ENCODE data around the gene CFAP43. TPM values are rescaled to one million over a fixed set of nuclear protein-coding genes. Genes with fewer than 3 reads are reported as not detected.

Gene CFAP43
- total RNA-seq, 4 donors from 2014 or later, result 0.16 to 1.00 (median 0.68) TPM; not detected in 1

DNA sequence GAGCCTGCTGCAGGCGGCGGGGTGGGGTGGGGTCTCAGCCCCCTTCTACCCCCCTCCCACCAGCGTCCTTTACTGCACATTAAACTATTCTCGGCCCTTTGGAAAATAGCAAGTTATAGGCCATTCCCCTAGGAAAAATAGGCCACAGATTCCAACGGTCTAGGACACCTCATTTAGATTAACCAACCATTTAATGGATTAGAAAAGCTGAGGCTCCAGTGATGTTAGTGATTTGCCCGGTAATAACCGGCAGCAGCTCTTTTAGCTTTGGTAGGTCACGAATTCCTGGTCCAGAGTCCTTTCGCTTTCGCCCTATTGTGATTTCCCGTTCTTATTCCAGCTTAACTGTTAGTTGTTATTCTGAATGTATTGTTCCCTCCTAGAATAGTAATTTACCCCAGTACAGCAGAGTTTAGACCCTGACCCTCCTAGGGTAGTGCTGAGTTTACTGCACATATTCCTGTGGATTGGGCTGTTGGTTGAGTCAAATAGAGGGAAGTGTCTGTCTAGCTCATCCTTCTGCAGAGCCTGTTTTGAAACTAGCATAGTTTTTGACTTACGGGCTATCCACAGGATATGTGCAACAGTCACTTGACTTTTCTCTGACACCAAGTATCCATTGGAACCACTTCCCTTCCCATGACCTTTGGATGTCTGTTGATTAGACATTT lies 23.3 kb upstream of the CFAP43 start:
- peaks cover 0 to 26% (median 7%) of the 10 kb centered on the region in 4 donors for H3K36me3 ChIP-seq
- H3K4me1 ChIP-seq, result peaks cover 12 to 64% (median 25%) of the 10 kb centered on the region in 4 donors
- H3K9me3 ChIP-seq, result no peaks in the 10 kb centered on the region
- intact Hi-C loops (cut with DNase I; ENCODE audit: low total_unique reads), result no loop called here
- DNase-seq, result peak; percentile 30
- peak overlapping the region; percentile 62 to 90 (median 80) for H3K4me3 ChIP-seq
- H3K27ac ChIP-seq, result peak overlapping the region; percentile 95 to 99 (median 96)
- in situ Hi-C loops (cut with MboI; ENCODE audit: low pct_ligation_motif_present in 1 of 4, low pct_unique_long_range_greater_than_20kb in 1 of 4, low sequenced_read_pairs in 3 of 4), result no loop called here
- WGBS, 2 donors (ENCODE audit: low coverage in 1 of 2), result 0% methylated on average over 2 to 12 of the region's 12 CpGs
- TF ChIP-seq POLR2A (IDR thresholded peaks at IDR 0.05) (peak; percentile 62), POLR2AphosphoS5 (IDR thresholded peaks at IDR 0.05) (peak; percentile 68 to 85 (median 81)), EP300 (IDR thresholded peaks at IDR 0.05; ENCODE audit: low read depth) (no peak)
- no peaks in the 10 kb centered on the region for H3K27me3 ChIP-seq

DNA sequence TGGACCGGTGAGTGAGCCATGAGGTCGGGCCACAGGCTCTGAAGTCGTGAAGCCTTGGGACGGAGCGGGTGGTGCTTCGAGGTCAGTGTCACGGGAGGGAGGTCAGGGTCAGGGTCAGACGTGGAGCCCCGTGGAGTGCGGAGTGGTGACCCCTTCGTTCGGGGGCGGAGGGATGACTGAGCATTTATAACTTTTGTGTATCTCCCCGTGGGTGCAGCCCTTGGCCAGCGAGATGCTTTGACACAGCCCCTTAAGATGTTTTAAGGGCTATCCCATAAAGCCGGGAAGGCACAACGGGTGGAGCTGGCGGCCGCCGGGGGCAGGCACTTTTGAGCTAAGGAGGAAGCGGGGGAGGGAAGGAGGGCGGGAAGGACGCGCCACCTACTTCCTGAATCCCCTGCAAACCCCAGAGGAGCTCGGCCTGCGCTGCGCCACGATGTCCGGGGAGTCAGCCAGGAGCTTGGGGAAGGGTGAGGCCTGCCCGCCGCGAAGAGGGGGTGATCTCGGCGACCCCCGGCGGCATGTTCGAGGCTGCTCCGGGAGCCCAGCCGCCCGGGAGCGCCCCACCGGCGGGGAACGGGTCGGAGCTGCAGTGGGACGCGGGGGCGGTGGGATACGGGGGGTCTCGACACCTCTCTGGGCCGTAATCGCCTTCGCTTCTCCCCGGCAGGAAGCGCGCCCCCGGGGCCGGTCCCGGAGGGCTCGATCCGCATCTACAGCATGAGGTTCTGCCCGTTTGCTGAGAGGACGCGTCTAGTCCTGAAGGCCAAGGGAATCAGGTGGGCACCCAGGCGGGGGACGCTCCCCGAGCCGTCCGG lies 22.5 kb upstream of the CFAP43 start, which contains the start of gene GSTO1:
GSTO1 (plus strand) TSS at position 400 of the 818 bp plus-strand sequence; CDS start at position 437, 37 bp downstream.
- Histone ChIP-seq H3K36me3 (peaks cover 0 to 18% (median 6%) of the 10 kb centered on the region in 4 donors), H3K27ac (peak within 1 kb of the TSS; percentile 95 to 99 (median 96)), H3K9me3 (no peaks in the 10 kb centered on the region), H3K4me3 (peak within 1 kb of the TSS; percentile 62 to 90 (median 80)), H3K27me3 (no peaks in the 10 kb centered on the region), H3K4me1 (peaks cover 8 to 56% (median 23%) of the 10 kb centered on the region in 4 donors)
- intact Hi-C loops (cut with DNase I; ENCODE audit: low total_unique reads), result no loop called here
- WGBS, 2 donors (ENCODE audit: low coverage in 1 of 2), result 1% methylated on average over 48 of the region's 69 CpGs; no CpG with 5 or more reads in 1 of the 2 donors
- no peak for TF ChIP-seq EP300 (IDR thresholded peaks at IDR 0.05; ENCODE audit: low read depth)
- peak; percentile 81 to 94 (median 89) for TF ChIP-seq POLR2AphosphoS5 (IDR thresholded peaks at IDR 0.05)
- TF ChIP-seq CTCF (IDR thresholded peaks at IDR 0.05), result peak in 1 of 5 experiments; percentile 6
- TF ChIP-seq POLR2A (IDR thresholded peaks at IDR 0.05), result peak; percentile 82
- in situ Hi-C loops (cut with MboI; ENCODE audit: low pct_ligation_motif_present in 1 of 4, low pct_unique_long_range_greater_than_20kb in 1 of 4, low sequenced_read_pairs in 3 of 4), result no loop called here
- DNase-seq, result peak; percentile 82

GRCh38 chr10:104253606-104254410 lies 21.6 kb upstream of the CFAP43 start:
- H3K4me3 ChIP-seq, result peak overlapping the region; percentile 62 to 90 (median 80)
- intact Hi-C loops (cut with DNase I; ENCODE audit: low total_unique reads), result no loop called here
- in situ Hi-C loops (cut with MboI; ENCODE audit: low pct_ligation_motif_present in 1 of 4, low pct_unique_long_range_greater_than_20kb in 1 of 4, low sequenced_read_pairs in 3 of 4), result no loop called here
- DNase-seq, result no peak
- 75 to 84% methylated on average over 8 to 10 of the region's 10 CpGs for WGBS, 2 donors (ENCODE audit: low coverage in 1 of 2)
- H3K9me3 ChIP-seq, result no peaks in the 10 kb centered on the region
- H3K36me3 ChIP-seq, result peaks cover 0 to 13% (median 3%) of the 10 kb centered on the region in 4 donors
- H3K4me1 ChIP-seq, result peaks cover 8 to 47% (median 21%) of the 10 kb centered on the region in 4 donors
- TF ChIP-seq POLR2A (IDR thresholded peaks at IDR 0.05) (no peak), EP300 (IDR thresholded peaks at IDR 0.05; ENCODE audit: low read depth) (no peak), CTCF (IDR thresholded peaks at IDR 0.05) (no peak)
- H3K27me3 ChIP-seq, result no peaks in the 10 kb centered on the region
- peak overlapping the region; percentile 95 to 99 (median 96) for H3K27ac ChIP-seq

DNA sequence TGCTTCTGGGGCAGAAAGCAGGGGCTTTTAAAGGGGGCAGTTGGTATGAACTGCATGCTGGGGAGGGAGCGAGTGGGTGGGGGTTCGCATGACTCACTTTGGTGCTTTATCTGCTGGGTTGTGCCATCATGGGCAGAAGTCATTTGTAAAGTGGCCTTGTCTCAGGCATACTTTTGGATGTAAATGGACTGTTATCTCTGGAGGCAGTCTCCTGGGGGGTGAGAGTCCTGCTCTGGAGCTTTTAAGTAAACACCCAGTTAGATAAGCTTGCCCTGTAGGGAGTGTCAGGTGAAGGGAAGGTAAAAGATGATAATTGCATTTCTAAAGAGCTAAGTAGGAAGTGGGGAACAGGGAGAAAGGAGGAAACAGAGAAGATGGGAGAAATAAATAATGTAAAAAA lies 20.9 kb upstream of the CFAP43 start:
- DNase-seq, result no peak
- no peak for TF ChIP-seq POLR2AphosphoS5 (IDR thresholded peaks at IDR 0.05)
- TF ChIP-seq CTCF (IDR thresholded peaks at IDR 0.05), result no peak
- no peak for TF ChIP-seq EP300 (IDR thresholded peaks at IDR 0.05; ENCODE audit: low read depth)
- TF ChIP-seq POLR2A (IDR thresholded peaks at IDR 0.05), result no peak
- peaks cover 8 to 41% (median 21%) of the 10 kb centered on the region in 4 donors for H3K4me1 ChIP-seq
- H3K36me3 ChIP-seq, result peaks cover 0 to 8% (median 0%) of the 10 kb centered on the region in 4 donors
- in situ Hi-C loops (cut with MboI; ENCODE audit: low pct_ligation_motif_present in 1 of 4, low pct_unique_long_range_greater_than_20kb in 1 of 4, low sequenced_read_pairs in 3 of 4) (no loop called here), intact Hi-C loops (cut with DNase I; ENCODE audit: low total_unique reads) (no loop called here)
- 71 to 80% methylated on average over 2 of the region's 2 CpGs for whole genome bisulfite sequencing, 2 donors (ENCODE audit: low coverage in 1 of 2)
- no peaks in the 10 kb centered on the region for H3K27me3 ChIP-seq
- no peak overlapping the region for H3K27ac ChIP-seq
- no peaks in the 10 kb centered on the region for H3K9me3 ChIP-seq
- no peak overlapping the region for H3K4me3 ChIP-seq

Measured in transverse colon (tissue), 4 donors.